Ovary (tissue), 9 donors: ENCODE data around the gene ANKRD44. TPM values are rescaled to one million over a fixed set of nuclear protein-coding genes. Genes with fewer than 3 reads are reported as not detected.

Experiments used
- DNase-seq, 5 donors: peaks; one replicate each; pipeline ENCODE4 v3.0.0-alpha.2; 2019 to 2020
- H3K27ac ChIP-seq, 2 donors: fragments of 200-600 bp; one replicate each; pipeline versions ENCODE4 v1.5.1 to v1.8.0; 2019 to 2022
- H3K27me3 ChIP-seq: fragments of 200-600 bp; one replicate; pipeline ENCODE4 v1.8.0; 2022
- H3K36me3 ChIP-seq: fragments of 200-600 bp; sonication (generic); one replicate; pipeline ENCODE4 v1.5.1; 2019
- H3K4me1 ChIP-seq: one replicate; pipeline ENCODE4 v1.8.1; 2013; ENCODE audit warnings: mild to moderate bottlenecking, moderate library complexity; ENCODE audit not compliant: insufficient read depth
- H3K4me3 ChIP-seq: fragments of 200-600 bp; sonication (generic); one replicate; pipeline ENCODE4 v1.5.1; 2017
- H3K9me3 ChIP-seq, 2 donors: fragments of 200-600 bp in 1 of 2; sonication (generic) in 1 of 2; one replicate each; pipeline versions ENCODE4 v1.5.1 to v1.8.1; 2013 to 2019; ENCODE audit warnings: mild to moderate bottlenecking in 1 of 2, moderate library complexity in 1 of 2
- EP300 ChIP-seq: sonication (generic); formaldehyde crosslinking; IDR thresholded peaks from one replicate; pipeline ENCODE4 v1.6.1; 2017; ENCODE audit warnings: antibody characterized with exemption
- POLR2A ChIP-seq: fragments of 450-650 bp; IDR thresholded peaks from one replicate; pipeline ENCODE4 v1.6.1; 2017; ENCODE audit warnings: antibody characterized with exemption, mild to moderate bottlenecking, moderate library complexity
- WGBS, 3 donors: extraction: QIAGEN DNeasy Blood & Tissue Kit in 1 of 3; methylation state at CpG; one replicate each; pipeline versions ENCODE4 v1.1.5 to v1.1.7; 2013 to 2017; 5-methylcytosine and 5-hydroxymethylcytosine counted together
- intact Hi-C, 4 donors: fragments of 100-400 bp; cut with DNase I; formaldehyde crosslinking; loops; one replicate each; pipeline versions ENCODE4 v1.11.0 to v1.15.1; 2022 to 2023
- polyA plus RNA-seq, 2 donors: library from polyadenylated mRNA; stranded (reverse); fragments of 200-250 nt in 1 of 2; fragments of 350-450 nt in 1 of 2; fragmentation: Illumina TruSeq in 1 of 2; extraction: RNeasy Lipid Tissue Mini Kit (QIAGEN cat#74804) in 1 of 2; gene quantifications; one replicate each; pipeline ENCODE4 v1.2.3, GENCODE V29; 2013 to 2014
- total RNA-seq, 7 donors: library from RNA; depleted of rRNA in 2 of 7; stranded (reverse); fragments of >200 nt in 2 of 7; fragmentation: NEBNext Ultra II Directional in 3 of 7; extraction: Animal tissue kit (Norgen Biotek cat#: 25700) in 3 of 7; gene quantifications; one replicate each; pipeline versions ENCODE4 v1.1.0 to v1.2.4, GENCODE V29; 2016 to 2023
- TF ChIP-seq, protein P1 (sequence below), 3 donors: fragments of 450-650 bp in 2 of 3; fragments of 200-600 bp in 1 of 3; IDR thresholded peaks; one replicate each; pipeline versions ENCODE4 v1.5.1 to v1.8.0; 2016 to 2022; ENCODE audit warnings: antibody characterized with exemption in 3 of 3, mild to moderate bottlenecking in 1 of 3
- donor health status: DM: no; HTN: no; CAD: no; lungs with moderate emphysema.
- donor health status: DM: no; HTN: no; CAD: no.
- donor health status: Bipolar disorder and iron deficiency.
- donor health status: DM: yes; HTN: yes; CAD: no.
- donor health status: DM: no; HTN: no; CAD: no.
- donor health status: DM: yes; HTN: yes; CAD: no.

The ANKRD44 gene
- total and polyA plus RNA-seq, 9 donors: 2.6 to 60.0 (median 11.1) TPM

DNA sequence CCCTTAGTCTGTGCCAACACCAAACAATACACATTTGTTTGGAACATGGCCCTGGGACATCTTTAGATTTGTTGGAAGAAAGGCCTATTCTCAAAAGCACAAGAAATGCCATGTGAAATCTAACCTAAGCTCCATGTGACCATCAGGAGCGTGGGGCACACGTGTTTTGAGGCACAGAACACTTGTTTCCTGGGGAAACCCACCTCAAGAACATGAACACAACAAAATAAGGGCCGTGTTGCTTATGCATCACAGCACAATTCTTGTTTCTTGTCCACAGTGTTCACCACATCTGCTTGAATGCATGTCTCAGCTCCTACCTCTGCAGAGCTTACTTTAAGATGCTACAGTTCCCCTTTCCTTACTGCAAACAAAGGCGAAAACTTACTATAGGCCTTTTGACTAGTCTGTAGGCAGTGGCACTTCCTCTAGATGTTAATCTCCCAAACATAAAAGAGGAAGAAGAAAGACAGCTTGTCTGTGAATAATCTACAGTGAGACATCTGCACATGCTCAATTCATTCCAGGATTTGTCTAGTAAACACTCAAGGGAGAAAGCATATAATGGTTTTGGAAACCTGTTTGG lies 165.0 kb downstream of the ANKRD44 start:
- intact Hi-C loops: no loop called here
- TF ChIP-seq, protein P1, sequence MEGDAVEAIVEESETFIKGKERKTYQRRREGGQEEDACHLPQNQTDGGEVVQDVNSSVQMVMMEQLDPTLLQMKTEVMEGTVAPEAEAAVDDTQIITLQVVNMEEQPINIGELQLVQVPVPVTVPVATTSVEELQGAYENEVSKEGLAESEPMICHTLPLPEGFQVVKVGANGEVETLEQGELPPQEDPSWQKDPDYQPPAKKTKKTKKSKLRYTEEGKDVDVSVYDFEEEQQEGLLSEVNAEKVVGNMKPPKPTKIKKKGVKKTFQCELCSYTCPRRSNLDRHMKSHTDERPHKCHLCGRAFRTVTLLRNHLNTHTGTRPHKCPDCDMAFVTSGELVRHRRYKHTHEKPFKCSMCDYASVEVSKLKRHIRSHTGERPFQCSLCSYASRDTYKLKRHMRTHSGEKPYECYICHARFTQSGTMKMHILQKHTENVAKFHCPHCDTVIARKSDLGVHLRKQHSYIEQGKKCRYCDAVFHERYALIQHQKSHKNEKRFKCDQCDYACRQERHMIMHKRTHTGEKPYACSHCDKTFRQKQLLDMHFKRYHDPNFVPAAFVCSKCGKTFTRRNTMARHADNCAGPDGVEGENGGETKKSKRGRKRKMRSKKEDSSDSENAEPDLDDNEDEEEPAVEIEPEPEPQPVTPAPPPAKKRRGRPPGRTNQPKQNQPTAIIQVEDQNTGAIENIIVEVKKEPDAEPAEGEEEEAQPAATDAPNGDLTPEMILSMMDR (IDR thresholded peaks at IDR 0.05): no peak
- TF ChIP-seq EP300: no peak
- no peak for TF ChIP-seq POLR2A

GRCh38 chr2:197144183-197144582 lies 166.4 kb downstream of the ANKRD44 start:
- no peaks in the 10 kb centered on the region for H3K36me3 ChIP-seq
- no peaks in the 10 kb centered on the region for H3K27me3 ChIP-seq
- H3K27ac ChIP-seq: no peak overlapping the region
- 96 to 97% (median 96%) methylated on average over 1 of the region's 1 CpG for WGBS, 3 donors
- intact Hi-C loops: no loop called here
- H3K9me3 ChIP-seq: no peaks in the 10 kb centered on the region
- no peak overlapping the region for H3K4me3 ChIP-seq
- no peaks in the 10 kb centered on the region for H3K4me1 ChIP-seq
- DNase-seq: no peak
- TF ChIP-seq POLR2A (no peak), EP300 (no peak)
- TF ChIP-seq, protein P1 (IDR thresholded peaks at IDR 0.05): no peak

More for the DNA sequence above, 165.0 kb downstream of the ANKRD44 start:
- Histone ChIP-seq H3K27ac (no peak overlapping the region), H3K27me3 (no peaks in the 10 kb centered on the region), H3K4me1 (no peaks in the 10 kb centered on the region), H3K36me3 (no peaks in the 10 kb centered on the region), H3K9me3 (no peaks in the 10 kb centered on the region), H3K4me3 (no peak overlapping the region)
- 79 to 97% (median 87%) methylated on average over 4 of the region's 4 CpGs for WGBS, 3 donors
- no peak for DNase-seq

GRCh38 chr2:197141702-197142473 lies 168.7 kb downstream of the ANKRD44 start:
- 32 to 46% (median 40%) methylated on average over 2 of the region's 2 CpGs for WGBS, 3 donors
- Histone ChIP-seq H3K27me3 (no peaks in the 10 kb centered on the region), H3K27ac (no peak overlapping the region), H3K36me3 (no peaks in the 10 kb centered on the region), H3K4me1 (peaks cover under 1% of the 10 kb centered on the region), H3K4me3 (no peak overlapping the region), H3K9me3 (no peaks in the 10 kb centered on the region)
- intact Hi-C loops: no loop called here
- no peak for DNase-seq
- no peak for TF ChIP-seq POLR2A

- Histone ChIP-seq H3K9me3 (no peaks in the 10 kb centered on the region), H3K27ac (no peak overlapping the region), H3K4me1 (peaks cover 2% of the 10 kb centered on the region), H3K4me3 (no peak overlapping the region), H3K27me3 (no peaks in the 10 kb centered on the region), H3K36me3 (no peaks in the 10 kb centered on the region)
- intact Hi-C loops: no loop called here
- no peak for DNase-seq
- TF ChIP-seq POLR2A (no peak), EP300 (no peak)
- TF ChIP-seq, protein P1 (IDR thresholded peaks at IDR 0.05): no peak
- 90 to 100% (median 100%) methylated on average over 1 of the region's 1 CpG for WGBS, 3 donors
Observed at GRCh38 chr2:197140045-197140444, 170.5 kb downstream of the ANKRD44 start.

DNA sequence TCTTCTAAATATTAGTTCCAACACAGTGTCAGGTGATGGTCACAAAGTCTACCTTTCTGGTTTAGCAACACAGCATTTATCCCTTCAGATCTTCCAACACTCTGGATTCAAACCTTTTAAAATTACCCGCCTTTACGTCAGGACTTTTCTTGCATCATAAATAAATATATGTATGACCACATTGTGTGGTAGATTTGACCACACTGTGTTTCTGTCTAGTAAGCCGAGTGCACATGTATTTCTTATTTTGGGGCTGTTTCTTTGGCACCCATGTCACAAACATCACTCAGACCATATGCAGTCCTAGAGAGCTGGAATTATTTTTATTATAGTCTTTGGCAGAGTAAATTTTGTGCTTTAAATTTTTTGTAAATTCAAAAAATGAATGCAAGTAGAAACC lies 172.1 kb downstream of the ANKRD44 start:
- no peak for DNase-seq
- no peak overlapping the region for H3K27ac ChIP-seq
- intact Hi-C loops: no loop called here
- WGBS, 3 donors: 89 to 93% (median 89%) methylated on average over 3 of the region's 3 CpGs
- no peak overlapping the region for H3K4me3 ChIP-seq
- H3K9me3 ChIP-seq: no peaks in the 10 kb centered on the region
- TF ChIP-seq, protein P1 (IDR thresholded peaks at IDR 0.05): no peak
- TF ChIP-seq EP300 (no peak), POLR2A (no peak)
- no peaks in the 10 kb centered on the region for H3K36me3 ChIP-seq
- H3K4me1 ChIP-seq: peaks cover 2% of the 10 kb centered on the region
- no peaks in the 10 kb centered on the region for H3K27me3 ChIP-seq
